Measurements from ENCODE around the gene KRT4. TPM values are rescaled to one million over a fixed set of nuclear protein-coding genes. Genes with fewer than 3 reads are reported as not detected.

Gene KRT4
- total and polyA plus RNA-seq, 2 experiments from 2014 or later = 4.2 to 8.7 TPM

GRCh38 chr12:52805739-52806138 lies 8.2 kb downstream of the KRT4 start:
- Histone ChIP-seq H3K9me3 (ENCODE audit: low read depth) (no peaks in the 10 kb centered on the region), H3K27ac (no peak overlapping the region), H3K4me2 (no peak overlapping the region), H3K27me3 (peaks cover 11% of the 10 kb centered on the region), H3K79me2 (no peaks in the 10 kb centered on the region), H2AFZ (no peak overlapping the region), H3K4me3 (no peak overlapping the region), H3K36me3 (replicated peaks; ENCODE audit: insufficient read depth, low read depth) (no peaks in the 10 kb centered on the region), H3K4me1 (ENCODE audit: insufficient read depth) (no peaks in the 10 kb centered on the region), H3K9me2 (replicated peaks; ENCODE audit: insufficient read depth) (no peaks in the 10 kb centered on the region), H4K20me1 (ENCODE audit: insufficient read depth, poor library complexity, severe bottlenecking) (no peaks in the 10 kb centered on the region)
- DNase-seq (ENCODE audit: low spot score) = no peak
- WGBS (ENCODE audit: low lambda C conversion rate, missing lambda C conversion rate) = 74% methylated on average over 3 of the region's 3 CpGs
- TF ChIP-seq CTCF (IDR thresholded peaks at IDR 0.05; ENCODE audit: poor library complexity) = no peak
- TF ChIP-seq EZH2 (IDR thresholded peaks at IDR 0.05; ENCODE audit: borderline replicate concordance) = no peak
- TF ChIP-seq EZH2phosphoT487 (IDR thresholded peaks at IDR 0.05; ENCODE audit: low read depth, severe bottlenecking, unreplicated experiment) = no peak

- Histone ChIP-seq H3K79me2 (no peaks in the 10 kb centered on the region), H4K20me1 (ENCODE audit: insufficient read depth, poor library complexity, severe bottlenecking) (no peaks in the 10 kb centered on the region), H3K27ac (no peak overlapping the region), H3K4me3 (no peak overlapping the region), H2AFZ (no peak overlapping the region), H3K36me3 (replicated peaks; ENCODE audit: insufficient read depth, low read depth) (no peaks in the 10 kb centered on the region), H3K4me1 (ENCODE audit: insufficient read depth) (no peaks in the 10 kb centered on the region), H3K9me2 (replicated peaks; ENCODE audit: insufficient read depth) (no peaks in the 10 kb centered on the region), H3K27me3 (peaks cover 11% of the 10 kb centered on the region), H3K9me3 (ENCODE audit: low read depth) (no peaks in the 10 kb centered on the region), H3K4me2 (no peak overlapping the region)
- no peak for DNase-seq (ENCODE audit: low spot score)
- TF ChIP-seq EZH2phosphoT487 (IDR thresholded peaks at IDR 0.05; ENCODE audit: low read depth, severe bottlenecking, unreplicated experiment) = no peak
- no peak for TF ChIP-seq EZH2 (IDR thresholded peaks at IDR 0.05; ENCODE audit: borderline replicate concordance)
- TF ChIP-seq CTCF (IDR thresholded peaks at IDR 0.05; ENCODE audit: poor library complexity) = no peak
- WGBS (ENCODE audit: low lambda C conversion rate, missing lambda C conversion rate) = 24% methylated on average over 1 of the region's 1 CpG
Measured at GRCh38 chr12:52805000-52805399, 8.9 kb downstream of the KRT4 start.

GRCh38 chr12:52802442-52802841 lies 11.5 kb downstream of the KRT4 start:
- no peak for DNase-seq (ENCODE audit: low spot score)
- no peak overlapping the region for H2AFZ ChIP-seq
- H3K9me2 ChIP-seq (replicated peaks; ENCODE audit: insufficient read depth) = no peaks in the 10 kb centered on the region
- no peaks in the 10 kb centered on the region for H3K79me2 ChIP-seq
- no peak overlapping the region for H3K27ac ChIP-seq
- WGBS (ENCODE audit: low lambda C conversion rate, missing lambda C conversion rate) = 72% methylated on average over 6 of the region's 6 CpGs
- H3K4me2 ChIP-seq = no peak overlapping the region
- TF ChIP-seq CTCF (IDR thresholded peaks at IDR 0.05; ENCODE audit: poor library complexity) = no peak
- TF ChIP-seq EZH2phosphoT487 (IDR thresholded peaks at IDR 0.05; ENCODE audit: low read depth, severe bottlenecking, unreplicated experiment) = no peak
- TF ChIP-seq EZH2 (IDR thresholded peaks at IDR 0.05; ENCODE audit: borderline replicate concordance) = no peak
- H4K20me1 ChIP-seq (ENCODE audit: insufficient read depth, poor library complexity, severe bottlenecking) = no peaks in the 10 kb centered on the region
- no peaks in the 10 kb centered on the region for H3K27me3 ChIP-seq
- no peaks in the 10 kb centered on the region for H3K9me3 ChIP-seq (ENCODE audit: low read depth)
- H3K4me3 ChIP-seq = no peak overlapping the region
- H3K36me3 ChIP-seq (replicated peaks; ENCODE audit: insufficient read depth, low read depth) = no peaks in the 10 kb centered on the region
- H3K4me1 ChIP-seq (ENCODE audit: insufficient read depth) = no peaks in the 10 kb centered on the region

- no peaks in the 10 kb centered on the region for H3K36me3 ChIP-seq (replicated peaks; ENCODE audit: insufficient read depth, low read depth)
- 83% methylated on average over 3 of the region's 3 CpGs for WGBS (ENCODE audit: low lambda C conversion rate, missing lambda C conversion rate)
- H2AFZ ChIP-seq = no peak overlapping the region
- no peak overlapping the region for H3K4me2 ChIP-seq
- H3K9me3 ChIP-seq (ENCODE audit: low read depth) = no peaks in the 10 kb centered on the region
- no peaks in the 10 kb centered on the region for H3K27me3 ChIP-seq
- no peak overlapping the region for H3K4me3 ChIP-seq
- no peak overlapping the region for H3K27ac ChIP-seq
- H4K20me1 ChIP-seq (ENCODE audit: insufficient read depth, poor library complexity, severe bottlenecking) = no peaks in the 10 kb centered on the region
- no peaks in the 10 kb centered on the region for H3K79me2 ChIP-seq
- DNase-seq (ENCODE audit: low spot score) = no peak
- no peaks in the 10 kb centered on the region for H3K9me2 ChIP-seq (replicated peaks; ENCODE audit: insufficient read depth)
- H3K4me1 ChIP-seq (ENCODE audit: insufficient read depth) = no peaks in the 10 kb centered on the region
- TF ChIP-seq EZH2phosphoT487 (IDR thresholded peaks at IDR 0.05; ENCODE audit: low read depth, severe bottlenecking, unreplicated experiment) (no peak), CTCF (IDR thresholded peaks at IDR 0.05; ENCODE audit: poor library complexity) (no peak), EZH2 (IDR thresholded peaks at IDR 0.05; ENCODE audit: borderline replicate concordance) (no peak)
Measured at GRCh38 chr12:52801773-52802172, 12.1 kb downstream of the KRT4 start.
